ENCODE data around the gene HTT-AS.
A peak's percentile ranks its signal among the peaks of the same experiment; 100 is the strongest.
"Not testable (repeated sequence)": the region's sequence is repeated elsewhere in the genome, so short reads cannot be mapped to it uniquely, and the experiment has no call there.

HTT-AS gene

GRCh38 chr4:3085948-3086670, 11.8 kb upstream of the HTT-AS start:
- no peak for DNase-seq

- DNase-seq: no peak
Observed at GRCh38 chr4:3083732-3084131, 9.4 kb upstream of the HTT-AS start.

GRCh38 chr4:3082925-3083515, 8.7 kb upstream of the HTT-AS start:
- DNase-seq: no peak

- no peak for DNase-seq
Observed at GRCh38 chr4:3079694-3080123, 5.4 kb upstream of the HTT-AS start.

- no peak for DNase-seq
Observed at GRCh38 chr4:3077796-3078195, 3.5 kb upstream of the HTT-AS start.

- no peak for DNase-seq
Observed at GRCh38 chr4:3075652-3075981, 1.3 kb upstream of the HTT-AS start.

GRCh38 chr4:3074846-3075651, 711 bp upstream of the HTT-AS start:
- peak; percentile 0 for DNase-seq

GRCh38 chr4:3073158-3074077, 920 bp downstream of the HTT-AS start:
- no peak for DNase-seq

- DNase-seq: no peak
Observed at GRCh38 chr4:3071811-3072210, 2.5 kb downstream of the HTT-AS start.

- no peak for DNase-seq
Observed at GRCh38 chr4:3070709-3071500, 3.4 kb downstream of the HTT-AS start.

- no peak for DNase-seq
Observed at GRCh38 chr4:3069661-3070199, 4.6 kb downstream of the HTT-AS start.

GRCh38 chr4:3067473-3068001, 6.8 kb downstream of the HTT-AS start:
- DNase-seq: no peak

GRCh38 chr4:3066836-3067400, 7.4 kb downstream of the HTT-AS start:
- no peak for DNase-seq

- DNase-seq: no peak
Observed at GRCh38 chr4:3065551-3065950, 8.8 kb downstream of the HTT-AS start.

GRCh38 chr4:3062471-3062870, 11.9 kb downstream of the HTT-AS start:
- no peak for DNase-seq

GRCh38 chr4:3060946-3061345, 13.4 kb downstream of the HTT-AS start:
- DNase-seq: no peak

GRCh38 chr4:3059943-3060342, 14.4 kb downstream of the HTT-AS start:
- DNase-seq: no peak

- no peak for DNase-seq
Observed at GRCh38 chr4:3054169-3054759, 20.1 kb downstream of the HTT-AS start.

GRCh38 chr4:3051141-3051897, 23.0 kb downstream of the HTT-AS start:
- not testable (repeated sequence) for DNase-seq
